ENCODE results near the gene UNG. TPM values are rescaled to one million over a fixed set of nuclear protein-coding genes. Genes with fewer than 3 reads are reported as not detected.

The UNG gene
- total and polyA plus RNA-seq, 2 of the 8 experiments (the other 6 are each of a cell fraction or from before 2014, with no cell fraction given): 71.6 to 163 TPM

DNA sequence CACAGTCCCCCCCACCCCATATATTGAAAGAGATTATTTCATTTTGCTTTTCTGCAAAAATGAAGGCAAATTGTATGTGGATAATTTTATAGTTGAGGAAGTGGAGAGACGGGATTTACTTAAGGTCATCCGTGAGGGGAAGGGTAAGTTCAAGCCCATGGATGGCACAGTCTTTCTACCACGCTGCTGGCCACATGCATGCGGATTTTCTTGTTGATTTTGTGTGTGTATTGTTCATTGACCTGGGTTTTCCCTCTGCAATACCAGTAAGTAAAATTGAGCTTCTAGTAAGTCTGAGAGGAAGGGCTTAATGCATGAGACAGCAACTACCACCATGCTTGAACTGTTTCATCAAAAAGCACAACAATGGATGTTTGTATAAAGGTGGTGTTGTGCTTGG lies 54.1 kb downstream of the UNG start (continued):
- TF ChIP-seq HDAC2 (IDR thresholded peaks at IDR 0.05; ENCODE audit: borderline replicate concordance in 1 of 2, low read depth in 2 of 2, low read length in 2 of 2) (no peak), SIN3A (conservative IDR thresholded peaks at IDR 0.05 in 1 of 2, IDR thresholded peaks at IDR 0.05 in 1 of 2; ENCODE audit: low read depth in 1 of 2, low read length in 2 of 2) (no peak), BRCA1 (IDR thresholded peaks at IDR 0.05; ENCODE audit: low read depth, low read length) (no peak)
- TF ChIP-seq, protein P1, sequence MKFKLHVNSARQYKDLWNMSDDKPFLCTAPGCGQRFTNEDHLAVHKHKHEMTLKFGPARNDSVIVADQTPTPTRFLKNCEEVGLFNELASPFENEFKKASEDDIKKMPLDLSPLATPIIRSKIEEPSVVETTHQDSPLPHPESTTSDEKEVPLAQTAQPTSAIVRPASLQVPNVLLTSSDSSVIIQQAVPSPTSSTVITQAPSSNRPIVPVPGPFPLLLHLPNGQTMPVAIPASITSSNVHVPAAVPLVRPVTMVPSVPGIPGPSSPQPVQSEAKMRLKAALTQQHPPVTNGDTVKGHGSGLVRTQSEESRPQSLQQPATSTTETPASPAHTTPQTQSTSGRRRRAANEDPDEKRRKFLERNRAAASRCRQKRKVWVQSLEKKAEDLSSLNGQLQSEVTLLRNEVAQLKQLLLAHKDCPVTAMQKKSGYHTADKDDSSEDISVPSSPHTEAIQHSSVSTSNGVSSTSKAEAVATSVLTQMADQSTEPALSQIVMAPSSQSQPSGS (IDR thresholded peaks at IDR 0.05; ENCODE audit: low read length): no peak
